Measurements from ENCODE around the gene UPK2.

UPK2 gene

GRCh38 chr11:118909619-118910308 lies 46.3 kb upstream of the UPK2 start:
- Histone ChIP-seq H3K79me2 (no peaks in the 10 kb centered on the region), H3K36me3 (ENCODE audit: control insufficient read depth, insufficient read depth, low read length) (no peaks in the 10 kb centered on the region), H3K9me3 (ENCODE audit: control insufficient read depth, low read length) (no peaks in the 10 kb centered on the region), H2AFZ (no peak overlapping the region), H3K9ac (no peak overlapping the region), H3K27ac (peak overlapping the region; percentile 56), H3K4me3 (ENCODE audit: low read depth, low read length) (peak overlapping the region; percentile 16), H3K4me2 (ENCODE audit: low read length) (peak overlapping the region; percentile 55), H3K4me1 (peaks cover 11% of the 10 kb centered on the region), H3K27me3 (ENCODE audit: control insufficient read depth, insufficient read depth, low read length) (no peaks in the 10 kb centered on the region)
- TF ChIP-seq, protein P1, sequence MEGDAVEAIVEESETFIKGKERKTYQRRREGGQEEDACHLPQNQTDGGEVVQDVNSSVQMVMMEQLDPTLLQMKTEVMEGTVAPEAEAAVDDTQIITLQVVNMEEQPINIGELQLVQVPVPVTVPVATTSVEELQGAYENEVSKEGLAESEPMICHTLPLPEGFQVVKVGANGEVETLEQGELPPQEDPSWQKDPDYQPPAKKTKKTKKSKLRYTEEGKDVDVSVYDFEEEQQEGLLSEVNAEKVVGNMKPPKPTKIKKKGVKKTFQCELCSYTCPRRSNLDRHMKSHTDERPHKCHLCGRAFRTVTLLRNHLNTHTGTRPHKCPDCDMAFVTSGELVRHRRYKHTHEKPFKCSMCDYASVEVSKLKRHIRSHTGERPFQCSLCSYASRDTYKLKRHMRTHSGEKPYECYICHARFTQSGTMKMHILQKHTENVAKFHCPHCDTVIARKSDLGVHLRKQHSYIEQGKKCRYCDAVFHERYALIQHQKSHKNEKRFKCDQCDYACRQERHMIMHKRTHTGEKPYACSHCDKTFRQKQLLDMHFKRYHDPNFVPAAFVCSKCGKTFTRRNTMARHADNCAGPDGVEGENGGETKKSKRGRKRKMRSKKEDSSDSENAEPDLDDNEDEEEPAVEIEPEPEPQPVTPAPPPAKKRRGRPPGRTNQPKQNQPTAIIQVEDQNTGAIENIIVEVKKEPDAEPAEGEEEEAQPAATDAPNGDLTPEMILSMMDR (IDR thresholded peaks at IDR 0.05) = no peak

DNA sequence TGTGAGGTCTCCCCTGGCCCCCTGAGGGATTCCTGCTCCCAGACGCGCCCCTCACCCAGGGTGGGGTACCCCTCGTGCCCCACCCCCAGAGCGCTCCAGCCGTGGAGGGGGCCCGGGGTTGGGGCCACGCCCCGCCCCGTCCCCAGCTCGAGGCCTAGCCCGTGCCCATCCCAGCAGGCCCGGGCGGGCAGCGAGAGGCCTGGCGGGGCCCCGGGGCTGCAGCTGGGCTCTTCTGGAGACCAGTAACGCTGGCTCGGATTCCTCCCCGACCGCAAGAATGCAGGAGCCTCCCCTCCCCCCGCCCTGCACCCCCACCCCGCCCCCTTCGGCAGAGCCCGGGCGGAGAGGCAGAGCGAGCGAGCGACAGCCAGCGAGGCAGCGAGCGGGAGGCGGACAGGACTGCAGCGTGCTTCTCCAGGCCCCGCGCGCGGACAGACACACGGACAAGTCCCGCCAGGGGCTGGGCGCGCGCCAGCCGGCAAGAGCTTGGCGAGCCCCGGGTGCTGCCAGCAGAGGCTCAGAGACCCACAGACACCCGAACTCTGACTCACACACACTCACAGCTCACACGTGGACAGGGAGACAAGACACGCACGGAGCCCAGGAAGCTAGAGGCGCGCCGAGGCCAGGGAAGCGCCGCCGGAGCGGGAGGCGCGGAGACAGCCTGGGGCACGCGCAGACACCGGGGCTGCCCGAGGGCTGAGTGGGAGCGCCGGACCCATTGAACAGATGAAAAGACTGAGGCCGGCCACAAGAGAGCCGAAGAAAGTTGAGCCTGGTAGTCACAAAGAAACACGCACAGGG lies 45.6 kb upstream of the UPK2 start:
- Histone ChIP-seq H3K27me3 (ENCODE audit: control insufficient read depth, insufficient read depth, low read length) (no peaks in the 10 kb centered on the region), H3K4me1 (peaks cover 11% of the 10 kb centered on the region), H3K4me3 (ENCODE audit: low read depth, low read length) (no peak overlapping the region), H3K36me3 (ENCODE audit: control insufficient read depth, insufficient read depth, low read length) (no peaks in the 10 kb centered on the region), H3K27ac (peak overlapping the region; percentile 56), H3K79me2 (no peaks in the 10 kb centered on the region), H2AFZ (no peak overlapping the region), H3K9me3 (ENCODE audit: control insufficient read depth, low read length) (no peaks in the 10 kb centered on the region), H3K4me2 (ENCODE audit: low read length) (peak overlapping the region; percentile 5), H3K9ac (no peak overlapping the region)
- TF ChIP-seq, protein P1 (IDR thresholded peaks at IDR 0.05) = no peak

GRCh38 chr11:118911113-118911879 lies 44.8 kb upstream of the UPK2 start:
- H2AFZ ChIP-seq = no peak overlapping the region
- TF ChIP-seq, protein P1 (IDR thresholded peaks at IDR 0.05) = no peak
- no peak overlapping the region for H3K27ac ChIP-seq

DNA sequence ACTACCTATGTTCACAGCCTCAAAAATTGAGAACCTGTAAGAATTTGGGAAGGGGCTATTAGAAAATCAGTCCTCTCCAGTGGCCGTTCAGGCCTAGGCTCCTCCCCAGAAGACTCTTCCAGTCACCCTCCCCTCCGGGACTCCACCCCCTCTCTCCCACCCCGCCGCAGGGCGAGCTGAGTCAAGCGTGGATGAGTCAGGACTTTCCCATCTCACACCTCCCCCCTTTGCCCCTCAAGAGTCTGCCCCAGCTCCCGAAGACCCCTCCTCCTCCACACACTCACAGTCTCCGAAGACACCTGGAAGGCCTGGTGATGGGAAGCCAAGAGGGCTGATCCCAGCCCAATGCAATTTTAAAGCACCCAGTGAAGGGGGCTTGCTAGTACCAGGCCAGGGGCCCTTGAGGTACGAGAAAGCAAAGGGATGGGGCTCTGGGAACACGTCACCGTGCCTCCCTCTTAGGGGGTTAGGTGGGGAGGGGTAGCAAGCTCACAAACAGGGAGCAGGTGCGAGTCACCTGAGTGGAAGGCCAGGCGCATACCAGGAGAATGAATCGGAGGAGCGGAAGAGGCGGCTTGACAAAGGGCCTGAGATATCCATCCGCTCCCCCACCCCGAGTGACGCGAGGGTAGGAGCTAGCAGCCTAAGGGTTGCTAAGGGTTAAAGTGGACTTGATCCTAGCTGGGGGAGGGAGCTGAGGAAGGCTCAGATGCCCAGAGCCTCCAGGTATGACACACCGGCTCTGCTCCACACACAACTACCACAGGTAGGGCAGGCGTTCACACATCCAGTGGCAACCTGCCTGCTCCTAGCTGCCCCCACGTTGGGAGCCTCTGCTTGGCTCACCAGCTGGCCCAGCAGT lies 44.0 kb upstream of the UPK2 start:
- H3K9ac ChIP-seq = no peak overlapping the region
- no peak overlapping the region for H3K4me3 ChIP-seq (ENCODE audit: low read depth, low read length)
- peaks cover 11% of the 10 kb centered on the region for H3K4me1 ChIP-seq
- H3K27me3 ChIP-seq (ENCODE audit: control insufficient read depth, insufficient read depth, low read length) = no peaks in the 10 kb centered on the region
- peak overlapping the region; percentile 12 for H3K4me2 ChIP-seq (ENCODE audit: low read length)
- no peak overlapping the region for H2AFZ ChIP-seq
- H3K27ac ChIP-seq = peak overlapping the region; percentile 49
- H3K9me3 ChIP-seq (ENCODE audit: control insufficient read depth, low read length) = no peaks in the 10 kb centered on the region
- TF ChIP-seq, protein P1 (IDR thresholded peaks at IDR 0.05) = no peak
- H3K36me3 ChIP-seq (ENCODE audit: control insufficient read depth, insufficient read depth, low read length) = no peaks in the 10 kb centered on the region
- H3K79me2 ChIP-seq = peaks cover 2% of the 10 kb centered on the region

More at GRCh38 chr11:118911113-118911879, 44.8 kb upstream of the UPK2 start:
- Histone ChIP-seq H3K9ac (no peak overlapping the region), H3K9me3 (ENCODE audit: control insufficient read depth, low read length) (no peaks in the 10 kb centered on the region), H3K4me3 (ENCODE audit: low read depth, low read length) (no peak overlapping the region), H3K36me3 (ENCODE audit: control insufficient read depth, insufficient read depth, low read length) (no peaks in the 10 kb centered on the region), H3K27me3 (ENCODE audit: control insufficient read depth, insufficient read depth, low read length) (no peaks in the 10 kb centered on the region), H3K4me2 (ENCODE audit: low read length) (no peak overlapping the region), H3K79me2 (no peaks in the 10 kb centered on the region), H3K4me1 (peaks cover 11% of the 10 kb centered on the region)

Measured in parathyroid adenoma (tissue), 2 donors.